ENCODE results near the gene MAP4K4.

MAP4K4 gene

GRCh38 chr2:101688261-101688660, 9.2 kb upstream of the MAP4K4 start:
- Histone ChIP-seq H3K4ac (ENCODE audit: low read depth, low read length) (no peak overlapping the region), H3K36me3 (ENCODE audit: control insufficient read depth, insufficient read depth, low read length) (no peaks in the 10 kb centered on the region), H3K4me3 (ENCODE audit: low read length) (no peak overlapping the region), H2BK5ac (ENCODE audit: low read length) (no peak overlapping the region), H2BK120ac (ENCODE audit: low read depth, low read length) (no peak overlapping the region), H3K9ac (ENCODE audit: low read length) (no peak overlapping the region), H3K23ac (ENCODE audit: low read length) (no peak overlapping the region), H3K27me3 (ENCODE audit: insufficient read depth, low read length, poor library complexity) (no peaks in the 10 kb centered on the region), H3K79me1 (ENCODE audit: low read length) (no peaks in the 10 kb centered on the region), H3K4me2 (ENCODE audit: low read length) (no peak overlapping the region), H3K56ac (ENCODE audit: low read length) (no peak overlapping the region), H3K4me1 (ENCODE audit: control insufficient read depth, low read depth, low read length) (no peaks in the 10 kb centered on the region), H3K27ac (ENCODE audit: low read depth, low read length) (no peak overlapping the region), H3K18ac (ENCODE audit: low read length) (no peak overlapping the region), H4K5ac (ENCODE audit: low read length) (no peak overlapping the region), H2BK15ac (replicated peaks; ENCODE audit: low read depth) (no peak overlapping the region), H3K79me2 (ENCODE audit: control insufficient read depth, insufficient read depth, low read length) (no peaks in the 10 kb centered on the region), H2AK5ac (ENCODE audit: low read length) (no peak overlapping the region), H4K8ac (ENCODE audit: low read depth, low read length) (no peak overlapping the region)
- no peak for DNase-seq
- no CpG with 5 or more reads among the region's 5 CpGs for WGBS (ENCODE audit: extremely low coverage, insufficient coverage, low lambda C conversion rate)

DNA sequence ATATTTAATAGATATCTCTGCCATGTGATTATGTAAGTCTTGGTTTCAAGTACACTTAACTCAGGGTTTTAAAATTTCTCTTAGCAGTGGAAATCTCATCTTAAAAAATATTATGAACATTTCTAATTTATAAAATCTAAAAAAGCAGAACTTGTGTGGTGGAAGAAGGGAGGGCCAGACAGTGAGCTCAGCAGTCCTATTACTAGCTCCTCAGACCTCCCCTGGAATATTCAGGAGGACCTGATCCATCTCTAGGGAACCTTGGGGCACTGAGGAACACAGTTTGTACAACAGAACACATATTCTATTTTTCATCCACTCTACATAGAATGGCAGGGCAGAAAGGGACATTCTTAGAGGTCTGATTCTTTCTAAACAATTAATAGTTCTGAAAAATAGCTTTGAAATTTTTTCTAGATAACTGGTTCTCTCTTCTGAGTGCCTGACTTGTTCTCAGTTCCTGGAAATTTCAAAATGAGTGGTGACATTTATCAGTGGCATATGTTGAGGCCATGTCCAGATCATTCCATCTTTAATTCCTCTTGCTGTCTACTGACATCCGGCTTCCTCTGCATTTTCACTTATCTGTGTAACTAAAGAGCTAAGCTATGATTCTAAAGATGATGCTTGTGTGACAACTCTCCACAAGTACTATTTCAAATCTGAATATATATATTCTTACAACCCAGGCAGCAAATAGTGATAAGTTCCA, 8.2 kb upstream of the MAP4K4 start:
- Histone ChIP-seq H4K5ac (ENCODE audit: low read length) (no peak overlapping the region), H3K79me1 (ENCODE audit: low read length) (no peaks in the 10 kb centered on the region), H3K4me1 (ENCODE audit: control insufficient read depth, low read depth, low read length) (no peaks in the 10 kb centered on the region), H3K36me3 (ENCODE audit: control insufficient read depth, insufficient read depth, low read length) (no peaks in the 10 kb centered on the region), H2BK5ac (ENCODE audit: low read length) (no peak overlapping the region), H4K8ac (ENCODE audit: low read depth, low read length) (no peak overlapping the region), H3K27ac (ENCODE audit: low read depth, low read length) (no peak overlapping the region), H2AK5ac (ENCODE audit: low read length) (no peak overlapping the region), H3K79me2 (ENCODE audit: control insufficient read depth, insufficient read depth, low read length) (no peaks in the 10 kb centered on the region), H3K18ac (ENCODE audit: low read length) (no peak overlapping the region), H3K4ac (ENCODE audit: low read depth, low read length) (no peak overlapping the region), H3K4me2 (ENCODE audit: low read length) (no peak overlapping the region), H3K23ac (ENCODE audit: low read length) (no peak overlapping the region), H3K9ac (ENCODE audit: low read length) (no peak overlapping the region), H3K56ac (ENCODE audit: low read length) (no peak overlapping the region), H3K27me3 (ENCODE audit: insufficient read depth, low read length, poor library complexity) (no peaks in the 10 kb centered on the region), H2BK15ac (replicated peaks; ENCODE audit: low read depth) (no peak overlapping the region), H3K4me3 (ENCODE audit: low read length) (no peak overlapping the region), H2BK120ac (ENCODE audit: low read depth, low read length) (no peak overlapping the region)
- no CpG with 5 or more reads among the region's 1 CpG for WGBS (ENCODE audit: extremely low coverage, insufficient coverage, low lambda C conversion rate)
- DNase-seq, result no peak

DNA sequence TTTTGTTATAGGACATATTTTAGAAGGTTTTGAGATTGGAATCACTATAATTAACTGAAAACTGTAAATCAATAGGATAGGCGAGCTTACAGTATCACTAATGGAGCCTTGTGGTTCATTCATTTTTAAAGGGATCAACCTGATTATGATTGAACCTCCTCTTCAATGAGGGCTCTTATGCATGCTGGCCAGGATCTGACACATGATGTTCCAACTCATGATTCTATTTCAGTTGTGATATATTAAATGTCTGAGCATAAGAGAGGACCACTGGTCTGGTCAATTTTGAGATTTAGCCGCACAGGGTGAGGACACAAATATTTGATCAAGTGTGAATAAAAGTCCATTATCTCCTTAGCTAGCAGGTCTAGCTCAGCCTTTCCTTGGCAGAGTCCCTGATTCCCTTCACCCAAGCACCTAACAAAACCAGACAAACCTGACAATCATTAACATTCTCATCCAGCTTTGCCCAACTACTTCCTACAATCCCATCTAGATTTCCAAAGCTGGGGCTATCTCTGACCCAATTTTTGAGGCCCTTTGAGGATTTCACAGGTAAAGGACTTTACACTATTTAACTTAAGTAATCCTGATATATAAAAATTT, 6.9 kb upstream of the MAP4K4 start:
- WGBS (ENCODE audit: extremely low coverage, insufficient coverage, low lambda C conversion rate), result no CpG with 5 or more reads among the region's 2 CpGs
- no peaks in the 10 kb centered on the region for H3K36me3 ChIP-seq (ENCODE audit: control insufficient read depth, insufficient read depth, low read length)
- no peaks in the 10 kb centered on the region for H3K79me1 ChIP-seq (ENCODE audit: low read length)
- no peak overlapping the region for H2BK15ac ChIP-seq (replicated peaks; ENCODE audit: low read depth)
- H2AK5ac ChIP-seq (ENCODE audit: low read length), result no peak overlapping the region
- H3K4me3 ChIP-seq (ENCODE audit: low read length), result no peak overlapping the region
- H2BK120ac ChIP-seq (ENCODE audit: low read depth, low read length), result no peak overlapping the region
- H3K18ac ChIP-seq (ENCODE audit: low read length), result no peak overlapping the region
- no peak for DNase-seq
- H3K23ac ChIP-seq (ENCODE audit: low read length), result no peak overlapping the region
- no peak overlapping the region for H3K56ac ChIP-seq (ENCODE audit: low read length)
- no peak overlapping the region for H2BK5ac ChIP-seq (ENCODE audit: low read length)
- no peak overlapping the region for H3K27ac ChIP-seq (ENCODE audit: low read depth, low read length)
- H3K9ac ChIP-seq (ENCODE audit: low read length), result no peak overlapping the region
- no peak overlapping the region for H3K4ac ChIP-seq (ENCODE audit: low read depth, low read length)
- no peak overlapping the region for H4K5ac ChIP-seq (ENCODE audit: low read length)
- H4K8ac ChIP-seq (ENCODE audit: low read depth, low read length), result no peak overlapping the region
- H3K4me1 ChIP-seq (ENCODE audit: control insufficient read depth, low read depth, low read length), result no peaks in the 10 kb centered on the region
- H3K27me3 ChIP-seq (ENCODE audit: insufficient read depth, low read length, poor library complexity), result no peaks in the 10 kb centered on the region
- no peaks in the 10 kb centered on the region for H3K79me2 ChIP-seq (ENCODE audit: control insufficient read depth, insufficient read depth, low read length)
- H3K4me2 ChIP-seq (ENCODE audit: low read length), result no peak overlapping the region

DNA sequence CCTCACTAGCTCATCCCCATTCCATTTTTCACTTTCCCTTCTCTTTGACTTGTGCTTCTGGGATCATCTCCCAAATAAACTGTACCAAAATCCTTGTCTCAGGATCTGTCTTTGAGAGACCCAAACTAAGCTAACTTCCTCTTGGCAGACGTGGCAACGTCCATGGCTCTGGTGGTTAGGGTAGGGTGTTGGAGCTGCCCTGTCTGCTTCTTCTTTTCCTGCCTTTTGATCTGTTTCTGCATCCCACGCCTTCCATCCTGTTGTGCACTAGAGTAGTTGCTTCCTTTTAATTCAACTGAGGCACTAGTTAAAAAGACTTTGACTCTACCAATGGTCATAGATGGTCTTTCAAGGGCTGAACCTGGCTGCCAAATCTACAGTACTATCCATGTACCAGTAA, 5.5 kb upstream of the MAP4K4 start:
- DNase-seq, result no peak
- no peak overlapping the region for H4K8ac ChIP-seq (ENCODE audit: low read depth, low read length)
- no peak overlapping the region for H3K4me2 ChIP-seq (ENCODE audit: low read length)
- H3K56ac ChIP-seq (ENCODE audit: low read length), result no peak overlapping the region
- H3K27me3 ChIP-seq (ENCODE audit: insufficient read depth, low read length, poor library complexity), result no peaks in the 10 kb centered on the region
- H3K23ac ChIP-seq (ENCODE audit: low read length), result no peak overlapping the region
- H2BK120ac ChIP-seq (ENCODE audit: low read depth, low read length), result no peak overlapping the region
- no peaks in the 10 kb centered on the region for H3K79me1 ChIP-seq (ENCODE audit: low read length)
- no peak overlapping the region for H3K4me3 ChIP-seq (ENCODE audit: low read length)
- no peak overlapping the region for H3K4ac ChIP-seq (ENCODE audit: low read depth, low read length)
- no peaks in the 10 kb centered on the region for H3K36me3 ChIP-seq (ENCODE audit: control insufficient read depth, insufficient read depth, low read length)
- no peak overlapping the region for H2BK5ac ChIP-seq (ENCODE audit: low read length)
- peaks cover 2% of the 10 kb centered on the region for H3K4me1 ChIP-seq (ENCODE audit: control insufficient read depth, low read depth, low read length)
- no peak overlapping the region for H4K5ac ChIP-seq (ENCODE audit: low read length)
- no peak overlapping the region for H2AK5ac ChIP-seq (ENCODE audit: low read length)
- H3K27ac ChIP-seq (ENCODE audit: low read depth, low read length), result no peak overlapping the region
- H3K79me2 ChIP-seq (ENCODE audit: control insufficient read depth, insufficient read depth, low read length), result no peaks in the 10 kb centered on the region
- H3K18ac ChIP-seq (ENCODE audit: low read length), result no peak overlapping the region
- no CpG with 5 or more reads among the region's 3 CpGs for WGBS (ENCODE audit: extremely low coverage, insufficient coverage, low lambda C conversion rate)
- no peak overlapping the region for H2BK15ac ChIP-seq (replicated peaks; ENCODE audit: low read depth)
- no peak overlapping the region for H3K9ac ChIP-seq (ENCODE audit: low read length)

DNA sequence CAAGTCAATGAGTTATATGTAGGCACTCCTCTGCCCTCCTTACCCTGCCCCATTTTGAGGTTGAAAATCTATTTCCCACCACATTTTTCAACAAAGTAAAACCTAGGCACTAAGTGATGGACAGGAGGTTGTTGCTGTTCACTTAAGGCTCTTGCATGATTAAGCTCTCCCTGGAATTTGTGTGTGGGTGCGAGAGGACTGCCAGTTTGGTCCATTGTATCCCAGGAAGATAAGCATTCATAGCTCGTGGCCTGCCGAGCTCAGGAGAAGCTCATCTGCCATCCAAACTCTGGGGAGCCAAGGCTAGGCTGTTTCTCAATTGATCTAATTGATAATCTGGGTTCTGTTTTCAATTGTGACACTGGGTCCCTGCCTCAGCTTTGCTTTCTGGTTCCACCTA, 4.7 kb upstream of the MAP4K4 start:
- H3K4ac ChIP-seq (ENCODE audit: low read depth, low read length), result no peak overlapping the region
- H3K36me3 ChIP-seq (ENCODE audit: control insufficient read depth, insufficient read depth, low read length), result no peaks in the 10 kb centered on the region
- H2BK5ac ChIP-seq (ENCODE audit: low read length), result no peak overlapping the region
- DNase-seq, result no peak
- H2AK5ac ChIP-seq (ENCODE audit: low read length), result no peak overlapping the region
- no peak overlapping the region for H3K18ac ChIP-seq (ENCODE audit: low read length)
- no peak overlapping the region for H3K23ac ChIP-seq (ENCODE audit: low read length)
- peaks cover 2% of the 10 kb centered on the region for H3K4me1 ChIP-seq (ENCODE audit: control insufficient read depth, low read depth, low read length)
- H3K27ac ChIP-seq (ENCODE audit: low read depth, low read length), result no peak overlapping the region
- no peaks in the 10 kb centered on the region for H3K79me1 ChIP-seq (ENCODE audit: low read length)
- no peak overlapping the region for H2BK120ac ChIP-seq (ENCODE audit: low read depth, low read length)
- H3K56ac ChIP-seq (ENCODE audit: low read length), result no peak overlapping the region
- no peak overlapping the region for H3K4me2 ChIP-seq (ENCODE audit: low read length)
- no peaks in the 10 kb centered on the region for H3K27me3 ChIP-seq (ENCODE audit: insufficient read depth, low read length, poor library complexity)
- no peak overlapping the region for H3K4me3 ChIP-seq (ENCODE audit: low read length)
- H4K8ac ChIP-seq (ENCODE audit: low read depth, low read length), result no peak overlapping the region
- WGBS (ENCODE audit: extremely low coverage, insufficient coverage, low lambda C conversion rate), result no CpG with 5 or more reads among the region's 3 CpGs
- no peak overlapping the region for H3K9ac ChIP-seq (ENCODE audit: low read length)
- no peak overlapping the region for H2BK15ac ChIP-seq (replicated peaks; ENCODE audit: low read depth)
- H4K5ac ChIP-seq (ENCODE audit: low read length), result no peak overlapping the region
- H3K79me2 ChIP-seq (ENCODE audit: control insufficient read depth, insufficient read depth, low read length), result no peaks in the 10 kb centered on the region
